ENCODE measurements around the gene RPS19.

GRCh38 chr19:41837981-41838708, 21.9 kb upstream of the RPS19 start:
- TF ChIP-seq CBX2 (IDR thresholded peaks at IDR 0.05; ENCODE audit: borderline replicate concordance, low read depth) (no peak), CHD4 (IDR thresholded peaks at IDR 0.05; ENCODE audit: borderline replicate concordance) (no peak), MAX (IDR thresholded peaks at IDR 0.05) (no peak)
